ENCODE results near the gene PUM2. TPM values are rescaled to one million over a fixed set of nuclear protein-coding genes. Genes with fewer than 3 reads are reported as not detected.

Gene PUM2
- total RNA-seq, 1 experiment from 2014 or later = 112 TPM

GRCh38 chr2:20257411-20257810, 93.2 kb downstream of the PUM2 start:
- Histone ChIP-seq H3K27me3 (replicated peaks; ENCODE audit: insufficient read depth, low read depth, low read length, poor library complexity) (no peaks in the 10 kb centered on the region), H3K4me1 (ENCODE audit: insufficient read depth, low read length, poor library complexity, severe bottlenecking) (no peaks in the 10 kb centered on the region), H3K27ac (ENCODE audit: low read depth, low read length, poor library complexity, severe bottlenecking) (no peak overlapping the region), H3K4me3 (ENCODE audit: low read depth, low read length, poor library complexity, severe bottlenecking) (no peak overlapping the region), H3K36me3 (ENCODE audit: insufficient read depth, low read length, poor library complexity, severe bottlenecking) (peaks cover 81% of the 10 kb centered on the region), H3K9me3 (ENCODE audit: low read depth, low read length, poor library complexity, severe bottlenecking) (no peaks in the 10 kb centered on the region)
- intact Hi-C loops (cut with micrococcal nuclease; ENCODE audit: unreplicated experiment) = no loop called here
- no peak for TF ChIP-seq EZH2 (IDR thresholded peaks at IDR 0.05; ENCODE audit: borderline replicate concordance, low read depth, low read length, poor library complexity, severe bottlenecking)
- TF ChIP-seq CTCF (conservative IDR thresholded peaks at IDR 0.05; ENCODE audit: low read depth, low read length) = no peak
- BruUV-seq (replicated peaks) = no TSS peak
- ChIA-PET CTCF (no interaction called here), POLR2A (ENCODE audit: low non-redundant PET) (no interaction called here)
- DNase-seq (ENCODE audit: low spot score) = no peak

GRCh38 chr2:20254731-20255130, 95.9 kb downstream of the PUM2 start:
- ChIA-PET POLR2A (ENCODE audit: low non-redundant PET) (no interaction called here), CTCF (no interaction called here)
- intact Hi-C loops (cut with micrococcal nuclease; ENCODE audit: unreplicated experiment) = no loop called here
- Histone ChIP-seq H3K4me3 (ENCODE audit: low read depth, low read length, poor library complexity, severe bottlenecking) (no peak overlapping the region), H3K27ac (ENCODE audit: low read depth, low read length, poor library complexity, severe bottlenecking) (no peak overlapping the region), H3K9me3 (ENCODE audit: low read depth, low read length, poor library complexity, severe bottlenecking) (no peaks in the 10 kb centered on the region), H3K36me3 (ENCODE audit: insufficient read depth, low read length, poor library complexity, severe bottlenecking) (peaks cover 87% of the 10 kb centered on the region), H3K4me1 (ENCODE audit: insufficient read depth, low read length, poor library complexity, severe bottlenecking) (no peaks in the 10 kb centered on the region), H3K27me3 (replicated peaks; ENCODE audit: insufficient read depth, low read depth, low read length, poor library complexity) (no peaks in the 10 kb centered on the region)
- BruUV-seq (replicated peaks) = no TSS peak
- no peak for DNase-seq (ENCODE audit: low spot score)
- no peak for TF ChIP-seq EZH2 (IDR thresholded peaks at IDR 0.05; ENCODE audit: borderline replicate concordance, low read depth, low read length, poor library complexity, severe bottlenecking)
- TF ChIP-seq CTCF (conservative IDR thresholded peaks at IDR 0.05; ENCODE audit: low read depth, low read length) = no peak

DNA sequence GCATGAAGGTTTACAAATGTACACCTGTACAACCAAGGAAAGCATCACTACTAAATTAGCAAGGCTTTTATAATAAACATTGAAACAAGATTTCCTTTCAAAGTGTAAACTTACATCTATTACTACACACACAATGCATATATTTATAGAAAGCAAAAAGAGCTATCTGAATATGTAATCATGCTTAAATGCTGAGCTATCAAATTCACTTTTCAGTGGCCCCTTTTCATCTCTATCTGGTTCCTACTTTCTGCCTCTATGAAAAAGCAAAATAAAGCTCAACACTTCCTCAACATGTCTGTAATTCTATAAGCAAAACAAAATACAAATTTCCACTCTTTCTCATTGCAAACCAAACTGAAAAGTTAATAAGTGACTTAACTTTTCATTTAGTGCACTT, 100.2 kb downstream of the PUM2 start:
- TF ChIP-seq CTCF (conservative IDR thresholded peaks at IDR 0.05; ENCODE audit: low read depth, low read length) (no peak), EZH2 (IDR thresholded peaks at IDR 0.05; ENCODE audit: borderline replicate concordance, low read depth, low read length, poor library complexity, severe bottlenecking) (no peak)
- DNase-seq (ENCODE audit: low spot score) = no peak
- POLR2A ChIA-PET (ENCODE audit: low non-redundant PET) = interaction anchor here (0.6 kb wide), 1 partner anchor 34 kb away, joined by 3 read pairs; no protein-coding TSS in a partner anchor
- no TSS peak for BruUV-seq (replicated peaks)
- H3K4me1 ChIP-seq (ENCODE audit: insufficient read depth, low read length, poor library complexity, severe bottlenecking) = no peaks in the 10 kb centered on the region
- H3K4me3 ChIP-seq (ENCODE audit: low read depth, low read length, poor library complexity, severe bottlenecking) = no peak overlapping the region
- H3K27ac ChIP-seq (ENCODE audit: low read depth, low read length, poor library complexity, severe bottlenecking) = no peak overlapping the region
- H3K36me3 ChIP-seq (ENCODE audit: insufficient read depth, low read length, poor library complexity, severe bottlenecking) = peaks cover 76% of the 10 kb centered on the region
- no peaks in the 10 kb centered on the region for H3K27me3 ChIP-seq (replicated peaks; ENCODE audit: insufficient read depth, low read depth, low read length, poor library complexity)
- CTCF ChIA-PET = no interaction called here
- H3K9me3 ChIP-seq (ENCODE audit: low read depth, low read length, poor library complexity, severe bottlenecking) = no peaks in the 10 kb centered on the region
- intact Hi-C loops (cut with micrococcal nuclease; ENCODE audit: unreplicated experiment) = no loop called here

Measured in A673 (cell line).